GM23338 (cell line): ENCODE results near the gene RAPGEF4. TPM values are rescaled to one million over a fixed set of nuclear protein-coding genes. Genes with fewer than 3 reads are reported as not detected.

Source experiments
- ATAC-seq: fragments of 200-7000 bp; cut with Tn5 transposase; 3 replicates; pipeline ENCODE4 v1.9.1; 2020
- DNase-seq: peaks from one replicate; pipeline ENCODE4 v3.0.0-alpha.2; 2015; ENCODE audit warnings: low spot score
- H2AFZ ChIP-seq: fragments of 200-600 bp; sonication (generic); 2 replicates; pipeline ENCODE4 v1.8.0; 2016; ENCODE audit warnings: antibody characterized with exemption, mild to moderate bottlenecking, moderate library complexity
- H3F3A ChIP-seq: fragments of 200-600 bp; sonication (generic); replicated peaks from 2 replicates; pipeline ENCODE4 v1.8.0; 2017; ENCODE audit warnings: antibody characterized with exemption, mixed run types, low read depth
- H3K27ac ChIP-seq: fragments of 200-600 bp; sonication (generic); 2 replicates; pipeline ENCODE4 v1.6.1; 2016; ENCODE audit warnings: low read depth
- H3K27me3 ChIP-seq: fragments of 200-600 bp; sonication (generic); 2 replicates; pipeline ENCODE4 v1.8.0; 2016; ENCODE audit warnings: mild to moderate bottlenecking, mixed run types, moderate library complexity; ENCODE audit not compliant: insufficient read depth
- H3K36me3 ChIP-seq: fragments of 200-600 bp; sonication (generic); 2 replicates; pipeline ENCODE4 v1.8.0; 2016; ENCODE audit warnings: mild to moderate bottlenecking; ENCODE audit not compliant: insufficient read depth
- H3K4me1 ChIP-seq: fragments of 200-600 bp; sonication (generic); 2 replicates; pipeline ENCODE4 v1.8.0; 2016; ENCODE audit warnings: mild to moderate bottlenecking, moderate library complexity; ENCODE audit not compliant: insufficient read depth
- H3K4me2 ChIP-seq: fragments of 200-600 bp; sonication (generic); 2 replicates; pipeline ENCODE4 v1.7.1; 2017; ENCODE audit warnings: mixed run types
- H3K4me3 ChIP-seq: fragments of 200-600 bp; sonication (generic); 2 replicates; pipeline ENCODE4 v1.6.1; 2016; ENCODE audit warnings: mixed run types
- H3K79me2 ChIP-seq: fragments of 200-600 bp; sonication (generic); replicated peaks from 2 replicates; pipeline ENCODE4 v1.8.0; 2017; ENCODE audit warnings: mild to moderate bottlenecking; ENCODE audit not compliant: insufficient read depth
- H3K9me2 ChIP-seq: fragments of 200-600 bp; sonication (generic); 2 replicates; pipeline ENCODE4 v1.8.0; 2017; ENCODE audit not compliant: insufficient read depth
- H4K20me1 ChIP-seq: fragments of 200-600 bp; sonication (generic); replicated peaks from 2 replicates; pipeline ENCODE4 v1.8.0; 2017; ENCODE audit warnings: mild to moderate bottlenecking; ENCODE audit not compliant: insufficient read depth
- H3K27ac Mint-ChIP-seq: 2 replicates; pipeline ENCODE4 v1.8.0; 2020; ENCODE audit warnings: inconsistent platforms, mild to moderate bottlenecking, moderate library complexity, mixed read lengths
- H3K27me3 Mint-ChIP-seq: 3 replicates; pipeline ENCODE4 v1.8.0; 2022; ENCODE audit warnings: low read depth, mild to moderate bottlenecking, moderate library complexity, mixed read lengths, inconsistent platforms; ENCODE audit not compliant: insufficient read depth, poor library complexity
- H3K36me3 Mint-ChIP-seq: 3 replicates; pipeline ENCODE4 v1.8.0; 2021; ENCODE audit warnings: low read depth, mild to moderate bottlenecking, inconsistent platforms, moderate library complexity, mixed read lengths
- H3K4me1 Mint-ChIP-seq: 3 replicates; pipeline ENCODE4 v1.8.0; 2020; ENCODE audit warnings: mild to moderate bottlenecking, inconsistent platforms, mixed read lengths
- H3K4me3 Mint-ChIP-seq: 3 replicates; pipeline ENCODE4 v1.8.0; 2021; ENCODE audit warnings: moderate library complexity, mild to moderate bottlenecking, inconsistent platforms, mixed read lengths
- H3K9me3 Mint-ChIP-seq: 3 replicates; pipeline ENCODE4 v1.8.0; 2020; ENCODE audit warnings: moderate library complexity, mild to moderate bottlenecking, inconsistent platforms, mixed read lengths
- CREB1 ChIP-seq: fragments of 250-450 bp; sonication (Bioruptor Pico); IDR thresholded peaks from 2 replicates; pipeline ENCODE4 v1.5.0; 2020; ENCODE audit warnings: low read depth, mild to moderate bottlenecking, moderate library complexity
- EZH2 ChIP-seq: fragments of 200-600 bp; sonication (generic); IDR thresholded peaks from one replicate; pipeline ENCODE4 v1.8.0; 2017; ENCODE audit warnings: antibody characterized with exemption, mild to moderate bottlenecking, low read depth; ENCODE audit not compliant: unreplicated experiment
- EZH2phosphoT487 ChIP-seq: fragments of 200-600 bp; sonication (generic); IDR thresholded peaks from one replicate; pipeline ENCODE4 v1.8.1; 2018; ENCODE audit warnings: antibody characterized with exemption; ENCODE audit not compliant: unreplicated experiment
- JUNB ChIP-seq: IDR thresholded peaks from one replicate; pipeline ENCODE4 v1.6.1; 2016; ENCODE audit warnings: antibody characterized with exemption; ENCODE audit not compliant: unreplicated experiment
- POLR2AphosphoS5 ChIP-seq: IDR thresholded peaks from 2 replicates; pipeline ENCODE4 v1.6.1; 2016; ENCODE audit warnings: antibody characterized with exemption, low read depth
- REST ChIP-seq: IDR thresholded peaks from one replicate; pipeline ENCODE4 v1.6.1; 2018; ENCODE audit warnings: antibody characterized with exemption; ENCODE audit not compliant: unreplicated experiment
- STAT1 ChIP-seq: IDR thresholded peaks from one replicate; pipeline ENCODE4 v1.6.1; 2016; ENCODE audit warnings: antibody characterized with exemption; ENCODE audit not compliant: unreplicated experiment
- ZNF114 ChIP-seq: fragments of 250-450 bp; sonication (Bioruptor Pico); IDR thresholded peaks from 2 replicates; pipeline ENCODE4 v1.5.0; 2020; ENCODE audit warnings: mild to moderate bottlenecking, moderate library complexity
- ZNF331 ChIP-seq: fragments of 250-450 bp; sonication (Bioruptor Pico); IDR thresholded peaks from 2 replicates; pipeline ENCODE4 v1.5.0; 2020; ENCODE audit warnings: low read depth, mild to moderate bottlenecking, moderate library complexity
- ZNF462 ChIP-seq: fragments of 250-450 bp; sonication (Bioruptor Pico); IDR thresholded peaks from 2 replicates; pipeline ENCODE4 v1.5.0; 2020; ENCODE audit warnings: mild to moderate bottlenecking, moderate library complexity
- polyA plus RNA-seq: library from polyadenylated mRNA; unstranded; fragments of >200 nt; fragmentation: Nextera tagmentation; extraction: Ambion mirVana; gene quantifications from 2 replicates; pipeline ENCODE4 v1.2.1, GENCODE V29; 2016
- total RNA-seq: library from RNA; depleted of rRNA; stranded (reverse); fragments of >200 nt; shearing (Covaris generic); gene quantifications from 2 replicates; pipeline ENCODE4 v1.2.3, GENCODE V29; 2014
- TF ChIP-seq, protein P1 (sequence below), 2 experiments: fragments of 200-600 bp in 1 of 2; sonication (generic) in 1 of 2; conservative IDR thresholded peaks; 2 replicates each; pipeline versions ENCODE4 v1.5.1 to v1.6.1; 2016 to 2017; ENCODE audit warnings: antibody characterized with exemption in 2 of 2, low read depth in 2 of 2, mild to moderate bottlenecking in 2 of 2, moderate library complexity in 1 of 2

RAPGEF4 gene
- total and polyA plus RNA-seq, 2 experiments from 2014 or later = 1.7 to 4.7 TPM

GRCh38 chr2:172830482-172830881 is 94.8 kb downstream of the RAPGEF4 start (continued):
- TF ChIP-seq REST (no peak), ZNF114 (no peak), JUNB (no peak), POLR2AphosphoS5 (no peak), EZH2phosphoT487 (no peak)
- TF ChIP-seq, protein P1, sequence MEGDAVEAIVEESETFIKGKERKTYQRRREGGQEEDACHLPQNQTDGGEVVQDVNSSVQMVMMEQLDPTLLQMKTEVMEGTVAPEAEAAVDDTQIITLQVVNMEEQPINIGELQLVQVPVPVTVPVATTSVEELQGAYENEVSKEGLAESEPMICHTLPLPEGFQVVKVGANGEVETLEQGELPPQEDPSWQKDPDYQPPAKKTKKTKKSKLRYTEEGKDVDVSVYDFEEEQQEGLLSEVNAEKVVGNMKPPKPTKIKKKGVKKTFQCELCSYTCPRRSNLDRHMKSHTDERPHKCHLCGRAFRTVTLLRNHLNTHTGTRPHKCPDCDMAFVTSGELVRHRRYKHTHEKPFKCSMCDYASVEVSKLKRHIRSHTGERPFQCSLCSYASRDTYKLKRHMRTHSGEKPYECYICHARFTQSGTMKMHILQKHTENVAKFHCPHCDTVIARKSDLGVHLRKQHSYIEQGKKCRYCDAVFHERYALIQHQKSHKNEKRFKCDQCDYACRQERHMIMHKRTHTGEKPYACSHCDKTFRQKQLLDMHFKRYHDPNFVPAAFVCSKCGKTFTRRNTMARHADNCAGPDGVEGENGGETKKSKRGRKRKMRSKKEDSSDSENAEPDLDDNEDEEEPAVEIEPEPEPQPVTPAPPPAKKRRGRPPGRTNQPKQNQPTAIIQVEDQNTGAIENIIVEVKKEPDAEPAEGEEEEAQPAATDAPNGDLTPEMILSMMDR (conservative IDR thresholded peaks at IDR 0.05; ENCODE audit: low read depth in 2 of 2) = no peak

DNA sequence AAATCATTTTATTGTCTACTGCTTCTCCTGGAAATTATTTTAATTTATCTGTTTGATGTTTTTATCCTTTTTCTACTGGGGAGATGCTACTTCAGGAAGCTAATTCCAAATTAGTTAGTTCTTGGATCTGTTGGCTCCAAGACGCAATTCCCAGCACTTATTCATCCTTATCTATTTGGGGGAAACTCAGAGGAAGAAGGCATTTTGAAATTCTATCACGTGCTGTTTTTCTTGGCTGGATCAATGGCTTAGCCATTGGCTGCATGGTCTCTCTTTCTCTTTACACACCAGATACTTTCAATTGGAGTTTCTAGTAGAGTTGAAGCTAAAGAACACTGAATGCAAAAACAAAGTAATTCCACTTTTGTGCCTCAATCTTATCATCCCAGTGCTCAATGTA is 98.3 kb downstream of the RAPGEF4 start:
- Histone ChIP-seq H3K27ac (no peak overlapping the region), H3K36me3 (no peaks in the 10 kb centered on the region), H3K27me3 (no peaks in the 10 kb centered on the region), H2AFZ (no peak overlapping the region), H3K4me3 (no peak overlapping the region), H4K20me1 (no peaks in the 10 kb centered on the region), H3K4me1 (no peaks in the 10 kb centered on the region), H3F3A (no peaks in the 10 kb centered on the region), H3K79me2 (no peaks in the 10 kb centered on the region), H3K4me2 (no peak overlapping the region), H3K9me2 (no peaks in the 10 kb centered on the region; the same call in 1 of the 2 replicates)
- no peaks in the 10 kb centered on the region for H3K36me3 Mint-ChIP-seq
- peaks cover 8% of the 10 kb centered on the region; the same call in 2 of the 3 replicates for H3K4me1 Mint-ChIP-seq
- no peak for DNase-seq
- no peaks in the 10 kb centered on the region for H3K9me3 Mint-ChIP-seq
- H3K4me3 Mint-ChIP-seq = no peak overlapping the region
- H3K27me3 Mint-ChIP-seq = peaks cover 2% of the 10 kb centered on the region
- no peak overlapping the region for H3K27ac Mint-ChIP-seq
- no peak for ATAC-seq
- TF ChIP-seq STAT1 (no peak), EZH2 (no peak), ZNF114 (no peak), POLR2AphosphoS5 (no peak), ZNF331 (CRISPR knock-in tag) (no peak), CREB1 (CRISPR knock-in tag) (no peak), ZNF462 (no peak)
